Uterus (tissue), 4 donors: ENCODE data around the gene VASH2. TPM values are rescaled to one million over a fixed set of nuclear protein-coding genes. Genes with fewer than 3 reads are reported as not detected.
"Not testable (repeated sequence)": the region's sequence is repeated elsewhere in the genome, so short reads cannot be mapped to it uniquely, and the experiment has no call there.

Experiments
- DNase-seq, 2 donors: peaks; one replicate each; pipeline ENCODE4 v3.0.0-alpha.2; 2019 to 2020
- H3K27ac ChIP-seq, 2 donors: fragments of 200-600 bp; sonication (generic); 1 replicate in 1 of 2; 2 replicates in 1 of 2; pipeline ENCODE4 v1.5.1; 2016 to 2018
- H3K27me3 ChIP-seq, 2 donors: fragments of 200-600 bp; sonication (generic); one replicate each; pipeline ENCODE4 v1.5.1; 2018 to 2019; ENCODE audit warnings: control low read depth in 1 of 2
- H3K36me3 ChIP-seq, 2 donors: fragments of 200-600 bp; sonication (generic); one replicate each; pipeline ENCODE4 v1.5.1; 2019; ENCODE audit warnings: control low read depth in 1 of 2
- H3K4me1 ChIP-seq, 2 donors: fragments of 200-600 bp; sonication (generic); one replicate each; pipeline ENCODE4 v1.5.1; 2018 to 2019; ENCODE audit warnings: control low read depth in 1 of 2
- H3K4me3 ChIP-seq, 2 donors: fragments of 200-600 bp; sonication (generic); 1 replicate in 1 of 2; 2 replicates in 1 of 2; pipeline ENCODE4 v1.5.1; 2018 to 2019; ENCODE audit warnings: mild to moderate bottlenecking in 1 of 2
- H3K9me3 ChIP-seq, 2 donors: fragments of 200-600 bp; sonication (generic); one replicate each; pipeline ENCODE4 v1.5.1; 2019; ENCODE audit warnings: control low read depth in 1 of 2
- CTCF ChIP-seq, 4 experiments: fragments of 200-600 bp in 2 of 4; fragments of 450-650 bp in 2 of 4; sonication (generic) in 2 of 4; IDR thresholded peaks; one replicate each; pipeline ENCODE4 v1.5.1; 2016 to 2019; ENCODE audit warnings: antibody characterized with exemption in 4 of 4, mild to moderate bottlenecking in 2 of 4, moderate library complexity in 1 of 4
- POLR2A ChIP-seq, 2 donors: fragments of 450-650 bp; IDR thresholded peaks; one replicate each; pipeline ENCODE4 v1.6.1; 2016; ENCODE audit warnings: antibody characterized with exemption in 2 of 2, mild to moderate bottlenecking in 1 of 2, moderate library complexity in 1 of 2
- intact Hi-C: fragments of 100-400 bp; cut with DNase I; formaldehyde crosslinking; loops from one replicate; pipeline ENCODE4 v1.15.1; 2023; ENCODE audit warnings: low total_unique reads
- total RNA-seq, 4 donors: library from RNA; depleted of rRNA in 3 of 4; stranded (reverse); fragments of >200 nt in 3 of 4; gene quantifications; one replicate each; pipeline versions ENCODE4 v1.1.0 to v1.2.4, GENCODE V29; 2014 to 2023
- donor health status: DM: yes; HTN: yes; CAD: no.

VASH2 gene
- total RNA-seq, 4 donors from 2014 or later = under 0.01 to 17.2 (median 1.1) TPM

- intact Hi-C loops = no loop called here
- H3K27ac ChIP-seq = no peak overlapping the region
- no peak for TF ChIP-seq POLR2A (IDR thresholded peaks at IDR 0.05)
- no peak for TF ChIP-seq CTCF (IDR thresholded peaks at IDR 0.05)
Measured at GRCh38 chr1:212983482-212983881, 33.1 kb downstream of the VASH2 start.

GRCh38 chr1:212984522-212985291, 34.4 kb downstream of the VASH2 start:
- intact Hi-C loops = no loop called here
- no peaks in the 10 kb centered on the region for H3K27me3 ChIP-seq
- no peak overlapping the region for H3K4me3 ChIP-seq
- no peak for DNase-seq
- no peak overlapping the region for H3K27ac ChIP-seq
- no peaks in the 10 kb centered on the region for H3K36me3 ChIP-seq
- TF ChIP-seq POLR2A (IDR thresholded peaks at IDR 0.05) = no peak
- no peak for TF ChIP-seq CTCF (IDR thresholded peaks at IDR 0.05)
- no peaks in the 10 kb centered on the region for H3K9me3 ChIP-seq
- H3K4me1 ChIP-seq = peaks cover 0 to 7% of the 10 kb centered on the region in 2 donors

More at GRCh38 chr1:212983482-212983881, 33.1 kb downstream of the VASH2 start:
- Histone ChIP-seq H3K27me3 (no peaks in the 10 kb centered on the region), H3K36me3 (no peaks in the 10 kb centered on the region), H3K4me1 (peaks cover 0 to 7% of the 10 kb centered on the region in 2 donors), H3K9me3 (no peaks in the 10 kb centered on the region), H3K4me3 (no peak overlapping the region)
- DNase-seq = no peak

GRCh38 chr1:212986551-212986950, 36.2 kb downstream of the VASH2 start:
- no peak for DNase-seq
- H3K4me3 ChIP-seq = no peak overlapping the region
- TF ChIP-seq POLR2A (IDR thresholded peaks at IDR 0.05) = no peak
- no peak for TF ChIP-seq CTCF (IDR thresholded peaks at IDR 0.05)
- no peaks in the 10 kb centered on the region for H3K27me3 ChIP-seq
- intact Hi-C loops = no loop called here
- no peak overlapping the region for H3K27ac ChIP-seq
- H3K36me3 ChIP-seq = no peaks in the 10 kb centered on the region
- H3K4me1 ChIP-seq = no peaks in the 10 kb centered on the region
- no peaks in the 10 kb centered on the region for H3K9me3 ChIP-seq

- Histone ChIP-seq H3K4me1 (no peaks in the 10 kb centered on the region), H3K9me3 (no peaks in the 10 kb centered on the region), H3K4me3 (no peak overlapping the region), H3K27me3 (no peaks in the 10 kb centered on the region), H3K27ac (no peak overlapping the region), H3K36me3 (no peaks in the 10 kb centered on the region)
- no peak for DNase-seq
- no peak for TF ChIP-seq CTCF (IDR thresholded peaks at IDR 0.05)
- no peak for TF ChIP-seq POLR2A (IDR thresholded peaks at IDR 0.05)
- intact Hi-C loops = no loop called here
Measured at GRCh38 chr1:212987702-212988322, 37.5 kb downstream of the VASH2 start.

- no peaks in the 10 kb centered on the region for H3K4me1 ChIP-seq
- H3K9me3 ChIP-seq = no peaks in the 10 kb centered on the region
- TF ChIP-seq POLR2A (IDR thresholded peaks at IDR 0.05) (no peak), CTCF (IDR thresholded peaks at IDR 0.05) (no peak)
- DNase-seq = no peak
- no peaks in the 10 kb centered on the region for H3K27me3 ChIP-seq
- no peak overlapping the region for H3K4me3 ChIP-seq
- H3K36me3 ChIP-seq = no peaks in the 10 kb centered on the region
- no peak overlapping the region for H3K27ac ChIP-seq
- intact Hi-C loops = no loop called here
Measured at GRCh38 chr1:212990276-212990675, 39.9 kb downstream of the VASH2 start.

- H3K4me1 ChIP-seq, H3K27me3 ChIP-seq, H3K9me3 ChIP-seq, H3K4me3 ChIP-seq, H3K27ac ChIP-seq, H3K36me3 ChIP-seq, intact Hi-C loops, DNase-seq: not testable (repeated sequence)
Measured at GRCh38 chr1:212993960-212994359, 43.6 kb downstream of the VASH2 start.
